GM21381 (cell line): Measurements from ENCODE around the gene BACH2.
"Not testable (repeated sequence)": the region's sequence is repeated elsewhere in the genome, so short reads cannot be mapped to it uniquely, and the experiment has no call there.

ENCODE experiments used
- ATAC-seq: cut with Tn5 transposase; IDR thresholded peaks from one replicate; pipeline ENCODE4 v1.9.1; 2021; ENCODE audit warnings: mild to moderate bottlenecking, moderate library complexity; ENCODE audit not compliant: unreplicated experiment

Gene BACH2

GRCh38 chr6:90216072-90216977 lies 80.3 kb downstream of the BACH2 start:
- ATAC-seq = peak; percentile 53

- ATAC-seq = no peak
Observed at GRCh38 chr6:90214966-90215365, 81.7 kb downstream of the BACH2 start.

GRCh38 chr6:90214461-90214860 lies 82.2 kb downstream of the BACH2 start:
- ATAC-seq = no peak

GRCh38 chr6:90212274-90212673 lies 84.4 kb downstream of the BACH2 start:
- ATAC-seq = no peak

- no peak for ATAC-seq
Observed at GRCh38 chr6:90209527-90209926, 87.1 kb downstream of the BACH2 start.

GRCh38 chr6:90208690-90209089 lies 88.0 kb downstream of the BACH2 start:
- ATAC-seq = not testable (repeated sequence)

GRCh38 chr6:90204327-90205056 lies 92.2 kb downstream of the BACH2 start:
- ATAC-seq = no peak

- ATAC-seq = no peak
Observed at GRCh38 chr6:90203672-90204071, 93.0 kb downstream of the BACH2 start.

- ATAC-seq = no peak
Observed at GRCh38 chr6:90202156-90202555, 94.5 kb downstream of the BACH2 start.

- ATAC-seq = no peak
Observed at GRCh38 chr6:90199900-90200299, 96.7 kb downstream of the BACH2 start.

- ATAC-seq = no peak
Observed at GRCh38 chr6:90198758-90199425, 97.8 kb downstream of the BACH2 start.

GRCh38 chr6:90197854-90198496 lies 98.7 kb downstream of the BACH2 start:
- no peak for ATAC-seq

GRCh38 chr6:90195094-90195829 lies 101.4 kb downstream of the BACH2 start:
- ATAC-seq = no peak

- no peak for ATAC-seq
Observed at GRCh38 chr6:90194371-90194841, 102.2 kb downstream of the BACH2 start.

- no peak for ATAC-seq
Observed at GRCh38 chr6:90193359-90193758, 103.3 kb downstream of the BACH2 start.

GRCh38 chr6:90192857-90193256 lies 103.8 kb downstream of the BACH2 start:
- ATAC-seq = no peak

- ATAC-seq = peak; percentile 43
Observed at GRCh38 chr6:90190752-90191395, 105.8 kb downstream of the BACH2 start.

GRCh38 chr6:90190131-90190530 lies 106.5 kb downstream of the BACH2 start:
- no peak for ATAC-seq

- ATAC-seq = no peak
Observed at GRCh38 chr6:90187437-90188121, 109.1 kb downstream of the BACH2 start.
